HG03103 (cell line): ENCODE results near the gene HYI.

Source experiments
- ATAC-seq: cut with Tn5 transposase; IDR thresholded peaks from one replicate; pipeline ENCODE4 v1.9.1; 2021; ENCODE audit warnings: low read depth; ENCODE audit not compliant: unreplicated experiment

Gene HYI

GRCh38 chr1:43445606-43446387, 7.9 kb downstream of the HYI start:
- ATAC-seq: no peak

GRCh38 chr1:43444836-43445235, 8.9 kb downstream of the HYI start:
- no peak for ATAC-seq

- no peak for ATAC-seq
Observed at GRCh38 chr1:43444151-43444828, 9.4 kb downstream of the HYI start.

GRCh38 chr1:43443197-43443946, 10.4 kb downstream of the HYI start:
- no peak for ATAC-seq

- no peak for ATAC-seq
Observed at GRCh38 chr1:43442756-43443155, 11.0 kb downstream of the HYI start.

- no peak for ATAC-seq
Observed at GRCh38 chr1:43441894-43442637, 11.7 kb downstream of the HYI start.

GRCh38 chr1:43441166-43441893, 12.4 kb downstream of the HYI start:
- ATAC-seq: no peak

GRCh38 chr1:43440358-43440757, 13.4 kb downstream of the HYI start:
- ATAC-seq: no peak

GRCh38 chr1:43439781-43440180, 13.9 kb downstream of the HYI start:
- no peak for ATAC-seq

- no peak for ATAC-seq
Observed at GRCh38 chr1:43438953-43439581, 14.7 kb downstream of the HYI start.

GRCh38 chr1:43438576-43438952, 15.2 kb downstream of the HYI start:
- ATAC-seq: no peak

GRCh38 chr1:43438006-43438405, 15.7 kb downstream of the HYI start:
- no peak for ATAC-seq

- no peak for ATAC-seq
Observed at GRCh38 chr1:43437031-43437973, 16.4 kb downstream of the HYI start.

GRCh38 chr1:43436371-43436770, 17.4 kb downstream of the HYI start:
- ATAC-seq: no peak

GRCh38 chr1:43435146-43436145, 18.3 kb downstream of the HYI start:
- no peak for ATAC-seq

- ATAC-seq: no peak
Observed at GRCh38 chr1:43434256-43434655, 19.5 kb downstream of the HYI start.

GRCh38 chr1:43432907-43433306, 20.8 kb downstream of the HYI start:
- ATAC-seq: no peak
